Measurements from ENCODE around the gene CPEB3. TPM values are rescaled to one million over a fixed set of nuclear protein-coding genes. Genes with fewer than 3 reads are reported as not detected.

The CPEB3 gene
- 0.81 and 0.94 TPM in 2 replicates for total RNA-seq

GRCh38 chr10:92290837-92291615 is at the start of gene CPEB3, which contains the start of gene MARCHF5:
CPEB3 (minus strand) TSS chr10:92291078; CDS start chr10:92240350, 50,728 bp downstream.
MARCHF5 (plus strand) TSS chr10:92291167; CDS start chr10:92291495, 328 bp downstream.

Other genes with a start within 250 kb of the CPEB3 start
- gene MARCHF5, start 89 bp upstream of the CPEB3 start, total RNA-seq, result 17.9 and 19.7 TPM in 2 replicates